Endothelial cell of umbilical vein (primary cell): ENCODE results near the gene COL4A2.

Experiments
- EZH2 ChIP-seq: IDR thresholded peaks from 2 replicates; pipeline ENCODE4 v1.6.1; 2012; ENCODE audit warnings: borderline replicate concordance, low read depth, mild to moderate bottlenecking, moderate library complexity, low read length, inconsistent platforms; ENCODE audit not compliant: severe bottlenecking
- MYC ChIP-seq: IDR thresholded peaks from one replicate; pipeline ENCODE4 v1.6.1; 2011; ENCODE audit warnings: mild to moderate bottlenecking, low read depth, low read length
- POLR2A ChIP-seq: IDR thresholded peaks from 2 replicates; pipeline ENCODE4 v1.6.1; 2012; ENCODE audit warnings: low read depth, mild to moderate bottlenecking, control low read depth, low read length
- TF ChIP-seq, protein P1 (sequence below), 2 donors: IDR thresholded peaks; 1 replicate in 1 of 2; 2 replicates in 1 of 2; pipeline ENCODE4 v1.5.1; 2011; ENCODE audit warnings: low read length in 2 of 2, mild to moderate bottlenecking in 2 of 2, moderate library complexity in 2 of 2, control low read depth in 1 of 2, inconsistent platforms in 1 of 2, low read depth in 1 of 2; ENCODE audit not compliant: insufficient read depth in 1 of 2; ENCODE audit errors: extremely low read depth in 1 of 2

DNA sequence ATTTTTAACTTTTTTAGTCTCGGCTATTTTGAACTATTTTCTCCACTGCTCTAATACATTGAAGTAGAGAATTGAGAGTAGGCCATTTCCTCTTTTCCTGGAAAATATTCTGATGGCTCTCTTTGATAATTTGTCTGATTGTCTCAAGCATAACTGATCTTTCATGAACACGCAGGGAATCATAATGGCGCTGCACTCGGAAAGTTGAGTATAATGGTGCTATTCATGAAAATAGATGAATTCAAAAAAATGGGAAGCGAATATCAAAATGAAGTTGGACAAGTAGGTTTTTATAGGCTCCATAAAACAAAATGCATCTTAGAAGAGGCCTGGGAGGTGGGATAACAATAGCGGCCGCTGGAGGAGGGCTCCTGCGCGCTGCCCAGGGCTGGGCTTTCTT lies 29.0 kb downstream of the COL4A2 start:
- TF ChIP-seq, protein P1, sequence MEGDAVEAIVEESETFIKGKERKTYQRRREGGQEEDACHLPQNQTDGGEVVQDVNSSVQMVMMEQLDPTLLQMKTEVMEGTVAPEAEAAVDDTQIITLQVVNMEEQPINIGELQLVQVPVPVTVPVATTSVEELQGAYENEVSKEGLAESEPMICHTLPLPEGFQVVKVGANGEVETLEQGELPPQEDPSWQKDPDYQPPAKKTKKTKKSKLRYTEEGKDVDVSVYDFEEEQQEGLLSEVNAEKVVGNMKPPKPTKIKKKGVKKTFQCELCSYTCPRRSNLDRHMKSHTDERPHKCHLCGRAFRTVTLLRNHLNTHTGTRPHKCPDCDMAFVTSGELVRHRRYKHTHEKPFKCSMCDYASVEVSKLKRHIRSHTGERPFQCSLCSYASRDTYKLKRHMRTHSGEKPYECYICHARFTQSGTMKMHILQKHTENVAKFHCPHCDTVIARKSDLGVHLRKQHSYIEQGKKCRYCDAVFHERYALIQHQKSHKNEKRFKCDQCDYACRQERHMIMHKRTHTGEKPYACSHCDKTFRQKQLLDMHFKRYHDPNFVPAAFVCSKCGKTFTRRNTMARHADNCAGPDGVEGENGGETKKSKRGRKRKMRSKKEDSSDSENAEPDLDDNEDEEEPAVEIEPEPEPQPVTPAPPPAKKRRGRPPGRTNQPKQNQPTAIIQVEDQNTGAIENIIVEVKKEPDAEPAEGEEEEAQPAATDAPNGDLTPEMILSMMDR (IDR thresholded peaks at IDR 0.05; ENCODE audit: extremely low read depth in 1 of 2, insufficient read depth in 1 of 2, low read depth in 1 of 2, low read length in 2 of 2), result no peak
- TF ChIP-seq POLR2A (no peak), MYC (no peak), EZH2 (no peak)
